ENCODE results near the gene EFCAB9.

Gene EFCAB9

DNA sequence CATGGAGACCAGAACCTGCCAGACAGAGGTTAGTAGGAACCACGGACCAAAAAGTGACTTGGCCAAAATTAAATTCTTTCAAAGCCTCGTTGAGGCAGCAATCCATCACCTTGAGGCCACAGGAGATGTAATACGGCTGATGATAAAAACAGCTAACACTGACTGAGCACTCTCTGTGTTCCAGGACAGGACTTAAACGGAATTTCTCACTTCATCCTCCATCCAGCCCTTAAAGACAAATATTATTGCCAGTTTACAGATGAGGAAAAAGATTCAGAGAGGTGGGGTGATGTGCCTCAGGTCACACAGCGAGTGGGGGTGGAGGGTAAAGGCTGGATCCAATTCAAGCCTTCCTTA, 31.0 kb upstream of the EFCAB9 start:
- Histone ChIP-seq H3K79me2 (ENCODE audit: low read length) (peaks cover 70% of the 10 kb centered on the region), H3K9me3 (ENCODE audit: insufficient read depth, low read length) (no peaks in the 10 kb centered on the region), H2AFZ (ENCODE audit: low read depth, low read length) (no peak overlapping the region), H3K36me3 (replicated peaks; ENCODE audit: low read depth, low read length) (peaks cover 20% of the 10 kb centered on the region), H3K4me2 (ENCODE audit: low read length) (no peak overlapping the region), H3K27ac (ENCODE audit: low read length) (no peak overlapping the region), H3K4me1 (ENCODE audit: low read length) (peaks cover 3% of the 10 kb centered on the region; the same call in 1 of the 2 replicates), H3K9ac (ENCODE audit: low read length) (no peak overlapping the region), H3K27me3 (ENCODE audit: low read depth, low read length) (no peaks in the 10 kb centered on the region), H3K4me3 (ENCODE audit: low read length) (no peak overlapping the region), H4K20me1 (ENCODE audit: insufficient read depth, low read length) (peaks cover 74% of the 10 kb centered on the region)
- TF ChIP-seq EZH2phosphoT487 (IDR thresholded peaks at IDR 0.05; ENCODE audit: low read depth): no peak
- TF ChIP-seq, protein P1, sequence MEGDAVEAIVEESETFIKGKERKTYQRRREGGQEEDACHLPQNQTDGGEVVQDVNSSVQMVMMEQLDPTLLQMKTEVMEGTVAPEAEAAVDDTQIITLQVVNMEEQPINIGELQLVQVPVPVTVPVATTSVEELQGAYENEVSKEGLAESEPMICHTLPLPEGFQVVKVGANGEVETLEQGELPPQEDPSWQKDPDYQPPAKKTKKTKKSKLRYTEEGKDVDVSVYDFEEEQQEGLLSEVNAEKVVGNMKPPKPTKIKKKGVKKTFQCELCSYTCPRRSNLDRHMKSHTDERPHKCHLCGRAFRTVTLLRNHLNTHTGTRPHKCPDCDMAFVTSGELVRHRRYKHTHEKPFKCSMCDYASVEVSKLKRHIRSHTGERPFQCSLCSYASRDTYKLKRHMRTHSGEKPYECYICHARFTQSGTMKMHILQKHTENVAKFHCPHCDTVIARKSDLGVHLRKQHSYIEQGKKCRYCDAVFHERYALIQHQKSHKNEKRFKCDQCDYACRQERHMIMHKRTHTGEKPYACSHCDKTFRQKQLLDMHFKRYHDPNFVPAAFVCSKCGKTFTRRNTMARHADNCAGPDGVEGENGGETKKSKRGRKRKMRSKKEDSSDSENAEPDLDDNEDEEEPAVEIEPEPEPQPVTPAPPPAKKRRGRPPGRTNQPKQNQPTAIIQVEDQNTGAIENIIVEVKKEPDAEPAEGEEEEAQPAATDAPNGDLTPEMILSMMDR (IDR thresholded peaks at IDR 0.05; ENCODE audit: low read depth, low read length): no peak

DNA sequence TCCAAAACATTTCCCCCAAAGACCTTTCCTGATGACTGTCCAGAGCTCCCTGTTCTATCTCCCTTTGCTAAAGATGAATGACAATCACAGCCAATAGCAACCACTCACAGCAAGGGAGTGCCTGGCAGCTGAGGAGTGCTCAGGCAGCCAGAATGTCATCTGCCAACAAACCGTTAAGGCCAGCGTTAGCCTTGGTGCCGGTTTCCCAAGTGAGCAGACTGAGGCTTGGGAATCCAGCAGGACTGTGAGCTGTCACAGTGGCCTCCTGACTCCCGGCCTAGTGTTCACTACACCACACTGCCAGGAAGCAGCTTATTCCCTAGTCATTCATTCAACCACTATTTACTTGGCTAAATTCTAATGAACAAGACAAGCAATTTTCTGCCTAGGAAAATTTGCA, 30.6 kb upstream of the EFCAB9 start:
- H4K20me1 ChIP-seq (ENCODE audit: insufficient read depth, low read length): peaks cover 75% of the 10 kb centered on the region
- H2AFZ ChIP-seq (ENCODE audit: low read depth, low read length): no peak overlapping the region
- peaks cover 74% of the 10 kb centered on the region for H3K79me2 ChIP-seq (ENCODE audit: low read length)

DNA sequence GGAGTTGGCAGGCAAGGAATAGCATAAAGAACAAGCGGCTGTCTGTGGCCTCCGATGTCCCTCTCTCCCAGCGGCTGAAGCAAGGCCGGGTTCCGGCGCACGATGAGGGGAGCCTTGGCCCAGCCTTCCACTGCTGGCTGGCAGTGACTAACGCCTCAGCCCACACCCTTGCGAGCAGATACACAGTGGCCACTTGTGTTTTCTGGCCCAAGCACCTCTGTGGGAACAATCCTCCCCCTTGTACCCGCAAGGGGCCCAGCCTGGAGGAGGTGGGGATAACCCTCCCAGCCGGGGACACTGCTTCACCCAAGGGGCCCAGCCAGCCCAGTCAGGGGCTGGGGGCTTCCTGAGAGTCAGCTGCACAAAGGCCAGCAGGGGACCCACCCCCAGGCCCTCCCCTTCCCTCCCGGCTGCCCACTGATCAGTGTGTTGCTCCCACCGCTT, 29.2 kb upstream of the EFCAB9 start:
- H2AFZ ChIP-seq (ENCODE audit: low read depth, low read length): no peak overlapping the region
- peaks cover 85% of the 10 kb centered on the region for H3K79me2 ChIP-seq (ENCODE audit: low read length)
- no peak overlapping the region for H3K4me3 ChIP-seq (ENCODE audit: low read length)
- no peaks in the 10 kb centered on the region for H3K9me3 ChIP-seq (ENCODE audit: insufficient read depth, low read length)
- 0 out of 2 replicates have a peak, but pooled peaks cover 3% of the 10 kb centered on the region for H3K4me1 ChIP-seq (ENCODE audit: low read length)
- H3K27me3 ChIP-seq (ENCODE audit: low read depth, low read length): no peaks in the 10 kb centered on the region
- H4K20me1 ChIP-seq (ENCODE audit: insufficient read depth, low read length): peaks cover 81% of the 10 kb centered on the region
- H3K9ac ChIP-seq (ENCODE audit: low read length): no peak overlapping the region
- peaks cover 13% of the 10 kb centered on the region for H3K36me3 ChIP-seq (replicated peaks; ENCODE audit: low read depth, low read length)
- H3K4me2 ChIP-seq (ENCODE audit: low read length): no peak overlapping the region
- H3K27ac ChIP-seq (ENCODE audit: low read length): no peak overlapping the region
- no peak for TF ChIP-seq EZH2phosphoT487 (IDR thresholded peaks at IDR 0.05; ENCODE audit: low read depth)
- TF ChIP-seq, protein P1 (IDR thresholded peaks at IDR 0.05; ENCODE audit: low read depth, low read length): no peak

More for the DNA sequence above, 30.6 kb upstream of the EFCAB9 start:
- Histone ChIP-seq H3K4me1 (ENCODE audit: low read length) (peaks cover 3% of the 10 kb centered on the region; the same call in 1 of the 2 replicates), H3K9ac (ENCODE audit: low read length) (no peak overlapping the region), H3K27ac (ENCODE audit: low read length) (no peak overlapping the region), H3K4me3 (ENCODE audit: low read length) (no peak overlapping the region), H3K27me3 (ENCODE audit: low read depth, low read length) (no peaks in the 10 kb centered on the region), H3K4me2 (ENCODE audit: low read length) (no peak overlapping the region), H3K36me3 (replicated peaks; ENCODE audit: low read depth, low read length) (peaks cover 17% of the 10 kb centered on the region), H3K9me3 (ENCODE audit: insufficient read depth, low read length) (no peaks in the 10 kb centered on the region)
- TF ChIP-seq, protein P1 (IDR thresholded peaks at IDR 0.05; ENCODE audit: low read depth, low read length): no peak
- no peak for TF ChIP-seq EZH2phosphoT487 (IDR thresholded peaks at IDR 0.05; ENCODE audit: low read depth)

DNA sequence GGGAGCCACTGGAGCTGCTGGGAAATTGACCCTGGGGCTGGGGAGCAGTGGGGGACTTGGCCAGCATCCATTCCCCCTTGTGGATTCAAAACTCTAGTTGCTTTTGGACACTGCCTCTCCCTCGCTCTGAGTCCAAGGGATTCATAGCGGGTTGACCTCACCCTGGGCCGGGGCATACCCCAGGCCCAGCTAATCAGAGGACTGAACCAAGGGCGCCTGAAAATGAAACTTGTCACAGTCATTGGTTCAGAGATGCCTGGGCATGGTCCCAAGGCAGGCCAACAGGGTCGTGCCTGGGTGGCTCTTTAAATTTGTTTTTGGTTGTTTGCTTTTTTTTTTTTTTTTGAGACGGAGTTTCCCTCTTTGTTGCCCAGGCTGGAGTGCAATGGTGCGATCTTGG, 28.5 kb upstream of the EFCAB9 start:
- Histone ChIP-seq H3K36me3 (replicated peaks; ENCODE audit: low read depth, low read length) (peaks cover 18% of the 10 kb centered on the region), H3K4me3 (ENCODE audit: low read length) (no peak overlapping the region), H3K9ac (ENCODE audit: low read length) (no peak overlapping the region), H3K4me1 (ENCODE audit: low read length) (0 out of 2 replicates have a peak, but pooled peaks cover 3% of the 10 kb centered on the region), H3K4me2 (ENCODE audit: low read length) (no peak overlapping the region), H3K27ac (ENCODE audit: low read length) (no peak overlapping the region), H2AFZ (ENCODE audit: low read depth, low read length) (no peak overlapping the region), H3K9me3 (ENCODE audit: insufficient read depth, low read length) (no peaks in the 10 kb centered on the region), H3K27me3 (ENCODE audit: low read depth, low read length) (no peaks in the 10 kb centered on the region), H4K20me1 (ENCODE audit: insufficient read depth, low read length) (peaks cover 85% of the 10 kb centered on the region), H3K79me2 (ENCODE audit: low read length) (peaks cover 87% of the 10 kb centered on the region)
- TF ChIP-seq, protein P1 (IDR thresholded peaks at IDR 0.05; ENCODE audit: low read depth, low read length): no peak
- TF ChIP-seq EZH2phosphoT487 (IDR thresholded peaks at IDR 0.05; ENCODE audit: low read depth): no peak

All from OCI-LY3 (cell line).